HT1080 (cell line): Measurements from ENCODE around the gene PRSS22. TPM values are rescaled to one million over a fixed set of nuclear protein-coding genes. Genes with fewer than 3 reads are reported as not detected.
A peak's percentile ranks its signal among the peaks of the same experiment; 100 is the strongest.

Experiments used
- DNase-seq: peaks from one replicate; pipeline ENCODE4 v3.0.0-alpha.2; 2015; ENCODE audit warnings: low read depth
- polyA plus RNA-seq, 2 experiments: library from polyadenylated mRNA; depleted of rRNA; stranded (reverse); fragments of >200 nt; gene quantifications; 2 replicates each; pipeline ENCODE4 v1.2.3, GENCODE V29; 2015
- total RNA-seq: library from RNA; depleted of rRNA; stranded (reverse); fragments of >200 nt; shearing (Covaris generic); gene quantifications from 2 replicates; pipeline ENCODE4 v1.2.3, GENCODE V29; 2014; rRNA removed

The PRSS22 gene
- not detected in 2 replicates for total RNA-seq
- polyA plus RNA-seq (2015; cell fraction: cytosol; rRNA removed): not detected in 2 replicates
- polyA plus RNA-seq (2015; cell fraction: nucleus; rRNA removed): not detected in 2 replicates

DNA sequence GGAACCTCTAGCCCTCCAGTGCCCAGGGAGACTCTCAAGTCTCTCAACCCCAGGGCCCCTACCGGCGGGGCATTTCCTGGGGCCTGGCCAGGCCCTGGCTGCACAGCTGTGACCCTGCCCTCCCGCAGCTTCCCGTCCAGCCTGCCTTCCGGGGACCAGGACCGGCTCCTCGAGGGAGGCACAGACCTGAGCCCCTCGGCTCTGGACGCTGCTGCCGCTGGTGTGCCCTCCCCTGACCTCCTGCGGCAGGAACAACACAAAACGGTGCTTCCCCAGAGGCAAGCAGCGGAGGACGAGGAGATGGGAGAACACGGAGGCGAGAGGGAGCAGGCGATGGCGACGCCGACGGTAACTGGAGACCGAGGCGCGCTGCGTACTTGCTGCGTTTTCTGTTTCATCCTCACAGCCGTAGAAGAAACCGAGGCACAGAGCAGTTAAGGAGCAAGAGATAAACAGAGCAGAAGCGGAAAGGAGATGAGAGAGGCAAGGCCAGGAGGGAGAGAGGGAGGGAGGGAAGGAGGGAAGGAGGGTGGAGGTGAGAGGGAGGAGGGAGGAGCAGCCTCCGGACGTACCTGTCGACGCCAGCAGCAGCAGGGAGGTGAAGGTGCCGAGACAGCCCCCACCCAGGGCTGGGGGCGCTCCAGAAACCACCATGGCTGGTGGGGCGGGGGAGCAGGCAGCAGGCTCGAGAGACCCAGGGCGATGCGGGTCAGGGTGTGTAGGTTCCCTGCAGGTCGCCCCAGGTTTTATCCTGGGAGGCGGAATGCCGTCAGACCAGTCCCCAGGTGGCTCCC is at the start of gene PRSS22:
TSS of gene PRSS22 (minus strand) at position 720 of the 794 bp plus-strand sequence. CDS start at position 654, 66 bp downstream.
- DNase-seq: no peak

- peak; percentile 51 for DNase-seq
Measured at GRCh38 chr16:2907084-2907753, 49.2 kb upstream of the PRSS22 start.

DNA sequence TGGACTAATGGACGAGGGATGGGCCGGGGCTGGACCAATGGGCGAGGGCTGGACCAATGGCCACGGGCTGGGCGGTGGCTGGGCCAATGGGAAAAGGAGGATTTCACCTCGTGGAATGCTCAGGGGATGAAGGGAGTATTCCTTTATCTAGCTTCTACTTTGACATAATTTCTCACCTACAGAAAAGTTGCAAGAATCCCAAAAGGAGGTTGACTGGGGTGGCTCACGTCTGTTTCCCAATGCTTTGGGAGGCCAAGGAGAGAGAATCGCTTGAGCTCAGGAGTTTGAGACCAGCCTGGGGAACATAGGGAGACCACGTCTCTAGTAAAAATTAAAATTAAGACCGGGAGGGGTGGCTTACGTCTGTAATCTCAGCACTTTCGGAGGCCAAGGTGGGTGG is 48.0 kb upstream of the PRSS22 start:
- DNase-seq: no peak

DNA sequence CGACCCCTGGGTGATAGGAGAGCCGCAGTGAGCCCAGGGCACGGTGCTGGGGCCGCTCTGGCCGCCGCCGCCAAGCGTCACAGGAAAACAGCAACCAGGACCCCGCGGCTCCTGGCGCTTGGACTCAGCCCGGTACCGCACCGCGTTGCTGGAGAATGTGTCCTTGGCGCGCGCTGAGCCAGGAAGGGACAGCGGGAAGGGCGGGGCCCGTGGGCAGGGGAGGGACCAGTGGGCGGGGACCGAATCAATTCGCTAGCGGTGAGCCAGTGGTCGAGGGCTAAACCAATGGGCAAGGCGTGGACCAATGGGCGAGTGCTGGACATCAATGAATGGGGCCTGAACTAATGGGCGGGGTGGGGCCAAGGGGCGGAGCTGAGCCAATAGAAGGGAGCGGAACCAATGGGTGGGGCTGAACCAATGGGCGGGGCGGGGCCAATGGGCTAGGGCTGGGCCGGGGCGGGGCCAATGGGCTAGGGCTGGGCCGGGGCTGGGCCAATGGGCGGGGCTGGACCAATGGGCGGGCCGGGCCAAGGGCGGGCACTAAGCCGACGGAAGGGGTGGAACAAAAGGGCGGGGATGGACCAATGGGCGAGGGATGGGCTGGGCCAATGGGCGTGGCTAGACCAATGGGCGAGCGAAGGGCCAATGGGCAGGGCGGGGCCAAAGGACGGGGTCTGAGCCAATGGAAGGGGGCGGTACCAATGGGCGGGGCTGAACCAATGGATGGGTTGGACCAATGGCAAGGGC is 47.4 kb upstream of the PRSS22 start:
- peak; percentile 95 for DNase-seq

DNA sequence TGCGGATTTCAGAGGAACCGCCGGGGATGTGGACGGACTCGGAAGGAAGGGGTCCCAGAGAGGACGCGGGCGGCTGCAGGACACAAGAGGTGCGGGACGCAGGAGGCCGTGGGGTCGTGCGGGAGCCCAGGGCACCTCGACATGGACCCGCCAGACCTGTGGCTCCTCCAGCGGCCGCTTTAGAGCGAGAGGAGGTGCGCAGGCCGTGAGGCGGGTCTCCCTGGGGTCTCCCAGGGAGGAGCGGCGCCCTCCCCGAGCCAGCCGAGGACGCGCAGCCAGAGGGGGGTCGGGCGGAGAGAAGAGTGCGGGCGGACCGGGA is 46.9 kb upstream of the PRSS22 start:
- DNase-seq: no peak

DNA sequence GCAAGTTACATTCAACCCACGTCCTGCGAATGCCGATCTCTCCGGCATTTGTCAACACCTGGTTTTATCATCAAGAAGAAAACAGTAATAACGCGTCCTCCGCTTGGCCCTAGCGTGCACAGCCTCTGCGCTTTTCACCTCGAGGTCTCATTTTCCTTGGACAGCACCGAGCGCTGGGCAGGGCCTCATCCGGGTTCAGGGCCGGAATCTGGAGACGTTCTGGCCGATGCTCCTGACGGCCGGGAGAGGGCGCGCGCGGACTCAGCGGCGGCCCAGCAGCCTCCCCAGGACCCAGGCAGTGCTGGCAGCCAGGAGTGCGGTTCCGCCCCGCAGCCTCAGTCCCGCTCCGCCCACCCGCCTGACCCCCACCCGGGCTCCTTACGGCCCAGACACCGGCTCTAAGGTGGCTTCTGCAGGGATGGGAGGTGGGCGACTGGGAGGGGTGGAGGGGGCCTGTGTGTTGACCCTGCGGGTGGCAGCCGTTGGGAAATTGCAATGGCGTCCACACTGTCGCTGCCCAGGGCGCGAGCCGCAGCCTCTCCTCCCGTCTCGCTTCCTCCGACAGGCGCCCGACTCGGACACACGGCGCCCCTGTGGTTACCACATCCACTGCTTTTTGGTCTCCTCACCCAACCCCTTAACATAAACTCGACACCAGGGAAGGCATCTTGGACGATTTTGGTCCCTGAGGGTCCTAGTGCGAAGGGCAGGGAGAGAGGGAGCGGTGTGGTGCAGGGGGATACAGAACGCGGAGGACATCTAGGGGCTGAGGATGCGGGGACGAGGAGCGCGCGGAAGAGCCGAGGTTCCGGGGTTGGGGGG is 46.3 kb upstream of the PRSS22 start:
- DNase-seq: peak; percentile 88

GRCh38 chr16:2902337-2903130 is 44.6 kb upstream of the PRSS22 start:
- DNase-seq: no peak

GRCh38 chr16:2900526-2901075 is 42.6 kb upstream of the PRSS22 start:
- no peak for DNase-seq

DNA sequence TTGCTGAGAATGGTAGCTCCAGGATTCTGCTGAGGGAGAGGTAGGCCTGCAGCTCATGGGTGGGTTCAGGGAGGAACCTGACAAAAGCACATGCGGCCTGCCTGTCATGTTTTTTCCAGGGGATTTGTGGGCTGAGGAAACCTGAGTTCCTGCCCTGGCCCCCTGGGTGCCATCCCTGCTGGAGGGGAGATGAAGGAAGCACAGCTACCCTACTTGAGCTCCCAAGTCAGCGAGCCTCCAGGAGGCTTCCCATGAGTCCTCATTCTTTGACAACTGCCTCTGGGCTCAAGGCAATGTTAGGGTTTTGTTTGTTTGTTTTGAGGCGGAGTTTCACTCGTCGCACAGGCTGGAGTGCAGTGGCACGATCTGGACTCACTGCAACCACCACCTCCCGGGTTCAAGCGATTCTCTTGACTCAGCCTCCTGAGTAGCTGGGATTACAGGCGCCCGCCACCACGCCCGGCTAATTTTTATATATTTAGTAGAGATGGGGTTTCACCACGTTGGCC is 41.6 kb upstream of the PRSS22 start:
- no peak for DNase-seq

- DNase-seq: no peak
Measured at GRCh38 chr16:2898831-2899563, 41.0 kb upstream of the PRSS22 start.

DNA sequence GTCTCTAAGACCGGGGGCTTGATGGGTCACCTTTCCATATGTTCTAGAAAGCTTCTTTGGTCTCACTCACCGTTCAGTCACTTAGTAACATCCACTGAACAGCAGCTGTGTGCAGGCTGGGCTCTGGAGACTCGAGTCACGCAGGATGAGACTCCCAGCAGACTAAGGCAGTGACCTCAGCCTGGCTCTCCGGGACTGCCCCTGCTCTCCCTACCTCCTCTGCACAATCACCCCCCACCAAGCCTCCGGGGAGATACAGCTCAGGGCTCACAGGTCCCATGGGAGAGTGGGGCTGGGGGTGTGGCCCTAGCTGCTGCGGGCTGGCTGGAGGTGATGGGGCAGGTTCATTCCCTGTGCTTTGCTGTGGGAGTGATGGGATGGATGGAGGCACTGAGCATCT is 39.1 kb upstream of the PRSS22 start:
- no peak for DNase-seq

- DNase-seq: no peak
Measured at GRCh38 chr16:2896480-2897010, 38.6 kb upstream of the PRSS22 start.

- DNase-seq: peak; percentile 65
Measured at GRCh38 chr16:2895813-2896212, 37.8 kb upstream of the PRSS22 start.

GRCh38 chr16:2894231-2894630 is 36.3 kb upstream of the PRSS22 start:
- no peak for DNase-seq

DNA sequence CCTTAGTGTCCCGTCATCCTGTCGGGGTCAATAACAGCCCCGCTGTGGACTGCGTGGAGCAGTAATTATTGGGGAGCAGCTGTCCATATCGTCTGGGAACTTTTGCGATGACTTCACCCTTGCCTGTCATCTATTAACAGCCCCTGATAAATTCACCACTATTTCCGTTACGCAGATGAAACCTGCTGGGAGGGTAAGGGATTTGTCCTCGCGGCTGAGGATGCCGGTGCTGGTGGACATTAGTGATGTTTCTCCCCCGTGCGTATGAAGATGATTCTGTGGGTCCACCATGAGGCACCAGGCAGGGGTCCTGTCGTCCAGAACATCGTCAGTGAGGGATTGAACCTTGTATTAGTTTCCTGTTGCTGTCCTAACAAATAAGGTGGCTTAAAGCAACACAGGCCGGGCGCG is 26.1 kb upstream of the PRSS22 start:
- no peak for DNase-seq

DNA sequence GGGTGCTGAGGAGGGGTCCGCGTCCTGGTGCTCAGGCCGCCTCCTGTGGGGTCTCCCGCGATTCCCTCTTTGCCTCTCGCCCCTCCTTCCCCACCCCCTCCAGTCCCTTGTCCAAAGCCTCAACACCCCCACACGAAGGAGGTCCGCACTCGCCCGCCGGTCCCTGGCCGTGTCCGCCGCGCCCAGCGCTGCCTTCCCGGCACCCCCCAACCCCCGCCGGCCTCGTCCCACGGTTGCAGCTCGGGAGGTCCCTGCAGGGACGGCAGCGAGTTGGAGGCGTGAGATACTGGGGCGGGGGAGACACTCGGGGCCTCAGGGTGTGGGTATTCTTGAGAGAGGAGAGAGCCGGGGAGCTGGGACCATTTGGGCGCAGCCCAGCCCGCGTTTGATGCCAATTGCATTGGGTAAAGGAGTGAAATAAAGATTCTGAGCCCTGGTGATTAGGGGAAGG is 25.5 kb upstream of the PRSS22 start:
- no peak for DNase-seq

GRCh38 chr16:2882650-2883457 is 24.9 kb upstream of the PRSS22 start, which contains the start of gene FLYWCH2:
FLYWCH2 (plus strand) TSS chr16:2883215; CDS start chr16:2896450, 13,235 bp downstream.
- peak; percentile 97 for DNase-seq
